ENCODE measurements around the gene PUDP. TPM values are rescaled to one million over a fixed set of nuclear protein-coding genes. Genes with fewer than 3 reads are reported as not detected.

Gene PUDP
- total RNA-seq, 2 donors from 2014 or later: 19.4 to 37.2 TPM

GRCh38 chrX:7059859-7060258 lies 88.1 kb downstream of the PUDP start:
- Histone ChIP-seq H3K4me1 (ENCODE audit: control insufficient read depth, insufficient read depth, low read length) (no peaks in the 10 kb centered on the region), H3K9me3 (ENCODE audit: control insufficient read depth, low read length) (no peaks in the 10 kb centered on the region), H3K27me3 (ENCODE audit: control insufficient read depth, insufficient read depth, low read length, poor library complexity, severe bottlenecking) (no peaks in the 10 kb centered on the region), H3K9ac (ENCODE audit: extremely low read depth, low read length, poor library complexity, severe bottlenecking) (no peak overlapping the region), H3K36me3 (ENCODE audit: control insufficient read depth, insufficient read depth, low read length) (no peaks in the 10 kb centered on the region), H3K27ac (ENCODE audit: low read depth, low read length) (no peak overlapping the region), H3K4me3 (ENCODE audit: low read length) (no peak overlapping the region)
- DNase-seq: no peak
- peaks cover 30% of the 10 kb centered on the region for H3K36me3 Mint-ChIP-seq (ENCODE audit: low read depth)
- no peak overlapping the region for H3K27ac Mint-ChIP-seq
- H3K4me1 Mint-ChIP-seq: no peaks in the 10 kb centered on the region
- TF ChIP-seq CTCF (conservative IDR thresholded peaks at IDR 0.05): no peak
- H3K27me3 Mint-ChIP-seq (ENCODE audit: insufficient read depth): no peaks in the 10 kb centered on the region
- 94 to 100% methylated on average over 1 to 5 of the region's 5 CpGs for whole genome bisulfite sequencing, 2 experiments (ENCODE audit: insufficient coverage in 1 of 2, insufficient read length in 1 of 2)
- no peak overlapping the region for H3K4me3 Mint-ChIP-seq
- H3K9me3 Mint-ChIP-seq: peaks cover 2% of the 10 kb centered on the region

- DNase-seq: no peak
Observed at GRCh38 chrX:7059214-7059838, 88.6 kb downstream of the PUDP start.

GRCh38 chrX:7055386-7056137 lies 92.4 kb downstream of the PUDP start:
- Mint-ChIP-seq H3K9me3 (peaks cover 2% of the 10 kb centered on the region), H3K36me3 (ENCODE audit: low read depth) (peaks cover 53% of the 10 kb centered on the region), H3K27me3 (ENCODE audit: insufficient read depth) (no peaks in the 10 kb centered on the region), H3K27ac (no peak overlapping the region), H3K4me3 (no peak overlapping the region), H3K4me1 (peaks cover 5% of the 10 kb centered on the region)
- no peak for TF ChIP-seq CTCF (conservative IDR thresholded peaks at IDR 0.05)
- H3K36me3 ChIP-seq (ENCODE audit: control insufficient read depth, insufficient read depth, low read length): no peaks in the 10 kb centered on the region
- H3K9ac ChIP-seq (ENCODE audit: extremely low read depth, low read length, poor library complexity, severe bottlenecking): no peak overlapping the region
- no peaks in the 10 kb centered on the region for H3K4me1 ChIP-seq (ENCODE audit: control insufficient read depth, insufficient read depth, low read length)
- WGBS, 2 experiments (ENCODE audit: insufficient coverage in 1 of 2, insufficient read length in 1 of 2): 97% methylated on average over 9 of the region's 10 CpGs; no CpG with 5 or more reads in 1 of the 2 experiments
- H3K4me3 ChIP-seq (ENCODE audit: low read length): no peak overlapping the region
- no peak overlapping the region for H3K27ac ChIP-seq (ENCODE audit: low read depth, low read length)
- no peaks in the 10 kb centered on the region for H3K27me3 ChIP-seq (ENCODE audit: control insufficient read depth, insufficient read depth, low read length, poor library complexity, severe bottlenecking)
- H3K9me3 ChIP-seq (ENCODE audit: control insufficient read depth, low read length): no peaks in the 10 kb centered on the region
- no peak for DNase-seq

More at GRCh38 chrX:7059214-7059838, 88.6 kb downstream of the PUDP start:
- no peaks in the 10 kb centered on the region for H3K27me3 ChIP-seq (ENCODE audit: control insufficient read depth, insufficient read depth, low read length, poor library complexity, severe bottlenecking)
- no peak overlapping the region for H3K4me3 ChIP-seq (ENCODE audit: low read length)
- peaks cover 30% of the 10 kb centered on the region for H3K36me3 Mint-ChIP-seq (ENCODE audit: low read depth)
- no peak for TF ChIP-seq CTCF (conservative IDR thresholded peaks at IDR 0.05)
- no peak overlapping the region for H3K9ac ChIP-seq (ENCODE audit: extremely low read depth, low read length, poor library complexity, severe bottlenecking)
- H3K4me3 Mint-ChIP-seq: no peak overlapping the region
- no peaks in the 10 kb centered on the region for H3K9me3 ChIP-seq (ENCODE audit: control insufficient read depth, low read length)
- no peaks in the 10 kb centered on the region for H3K4me1 ChIP-seq (ENCODE audit: control insufficient read depth, insufficient read depth, low read length)
- no peak overlapping the region for H3K27ac Mint-ChIP-seq
- no peaks in the 10 kb centered on the region for H3K27me3 Mint-ChIP-seq (ENCODE audit: insufficient read depth)
- no peaks in the 10 kb centered on the region for H3K36me3 ChIP-seq (ENCODE audit: control insufficient read depth, insufficient read depth, low read length)
- 93 to 100% methylated on average over 1 to 11 of the region's 12 CpGs for WGBS, 2 experiments (ENCODE audit: insufficient coverage in 1 of 2, insufficient read length in 1 of 2)
- H3K9me3 Mint-ChIP-seq: peaks cover 2% of the 10 kb centered on the region
- no peak overlapping the region for H3K27ac ChIP-seq (ENCODE audit: low read depth, low read length)
- H3K4me1 Mint-ChIP-seq: no peaks in the 10 kb centered on the region
